CMK (cell line): ENCODE data around the gene MAP9.
A peak's percentile ranks its signal among the peaks of the same experiment; 100 is the strongest.
"Not testable (repeated sequence)": the region's sequence is repeated elsewhere in the genome, so short reads cannot be mapped to it uniquely, and the experiment has no call there.

Experiments
- DNase-seq: peaks from one replicate; pipeline ENCODE4 v3.0.0-alpha.2; 2010; ENCODE audit warnings: low read depth

MAP9 gene

GRCh38 chr4:155376387-155377268 lies at the start of gene MAP9:
MAP9 (minus strand) TSS chr4:155376965; CDS start chr4:155375850, 1,115 bp downstream.
- no peak for DNase-seq

GRCh38 chr4:155424778-155425177 lies 48.0 kb upstream of the MAP9 start:
- DNase-seq = not testable (repeated sequence)

- DNase-seq = no peak
These were observed 46.9 kb upstream of the MAP9 start for GRCh38 chr4:155423671-155424070.

DNA sequence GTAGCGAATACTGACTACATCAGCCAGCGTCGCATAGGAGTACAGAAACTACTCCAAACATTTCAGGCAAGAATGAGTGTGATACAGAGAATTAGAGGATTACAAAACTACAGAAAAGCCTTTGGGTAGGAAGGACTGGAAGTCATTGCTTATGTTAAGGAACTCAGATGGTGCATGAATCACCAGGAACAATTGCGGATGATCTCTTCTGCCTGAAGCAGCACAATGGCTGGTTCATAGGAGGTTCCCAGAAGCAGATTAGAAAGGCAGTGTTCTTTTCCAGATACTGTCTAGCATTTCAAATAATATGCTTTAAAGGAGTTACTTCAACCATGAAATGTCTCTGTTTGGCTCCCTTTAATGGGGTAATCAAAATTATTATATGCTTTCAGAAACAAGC lies 42.5 kb upstream of the MAP9 start:
- DNase-seq = no peak

GRCh38 chr4:155415662-155416061 lies 38.9 kb upstream of the MAP9 start:
- DNase-seq = no peak

DNA sequence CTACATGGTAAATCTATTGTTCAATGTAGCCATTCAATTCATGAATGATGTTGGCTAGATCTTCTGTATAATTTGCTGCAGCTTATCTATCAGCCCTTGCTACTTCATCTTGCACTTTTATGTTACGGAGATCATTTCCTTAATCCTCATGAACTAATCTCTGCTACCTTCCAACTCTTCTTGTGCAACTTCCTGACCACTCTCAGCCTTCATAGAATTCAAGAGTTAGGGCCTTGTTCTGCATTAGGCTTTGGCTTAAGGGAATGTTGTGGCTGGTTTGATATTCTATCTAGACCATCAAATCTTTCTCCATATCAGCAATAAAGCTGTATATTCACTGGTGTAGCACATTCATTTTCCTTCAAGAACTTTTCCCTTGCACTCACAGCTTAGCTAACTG lies 36.7 kb upstream of the MAP9 start:
- no peak for DNase-seq

DNA sequence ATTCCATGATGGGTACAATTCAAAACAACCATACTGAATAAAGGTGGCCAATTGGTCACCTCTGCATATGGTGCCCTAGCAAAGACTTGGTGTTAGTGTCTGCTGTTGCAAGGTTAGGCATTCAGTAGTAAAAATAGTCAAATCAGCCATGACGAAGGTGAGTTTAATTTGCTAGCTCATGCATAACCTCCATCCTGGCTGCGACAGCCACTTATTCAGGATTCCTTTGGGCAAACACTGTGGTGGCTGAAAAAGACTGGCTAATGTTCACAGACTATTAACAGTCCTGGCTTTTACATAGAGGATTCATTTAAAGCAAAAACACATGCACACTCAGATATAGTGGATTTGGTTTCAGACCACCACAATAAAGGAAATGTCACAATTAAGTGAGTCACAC lies 34.8 kb upstream of the MAP9 start:
- DNase-seq = no peak

DNA sequence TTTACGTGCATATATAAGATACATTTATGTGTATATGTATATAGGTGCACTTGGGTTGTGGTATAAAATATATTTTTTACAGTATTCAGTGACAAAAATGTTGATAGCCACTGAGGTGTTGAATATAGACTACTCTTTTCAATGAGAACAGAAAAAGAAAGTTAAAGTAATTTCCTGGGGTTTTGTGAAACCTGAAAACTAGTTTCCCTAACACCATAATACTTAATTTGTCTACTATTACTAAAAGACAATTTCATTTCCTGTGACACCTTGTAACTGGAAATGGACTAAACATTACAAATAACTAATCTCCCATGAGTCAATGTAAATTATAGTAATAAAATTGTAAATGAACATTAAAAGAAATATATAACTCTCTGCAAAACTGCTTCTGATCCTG lies 32.0 kb upstream of the MAP9 start:
- no peak for DNase-seq

- no peak for DNase-seq
These were observed 30.7 kb upstream of the MAP9 start for GRCh38 chr4:155407480-155407879.

DNA sequence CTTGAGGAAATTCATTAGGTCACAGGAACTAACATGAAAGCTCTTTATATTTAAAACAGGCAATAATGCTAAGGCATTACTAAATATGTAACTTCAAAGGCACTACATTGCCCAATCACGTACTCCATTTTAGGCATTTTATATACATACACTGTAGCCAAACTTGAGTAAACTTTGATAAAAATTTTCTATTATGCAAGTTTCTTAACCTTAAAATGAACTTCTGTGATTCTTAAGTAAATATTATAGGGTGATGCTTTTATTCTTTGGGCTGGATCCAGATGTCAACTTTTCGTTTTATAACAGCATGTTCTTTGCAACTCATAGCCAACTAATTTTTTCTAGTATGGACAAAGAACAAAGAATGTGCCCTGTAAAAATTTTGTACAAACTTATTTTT lies 28.3 kb upstream of the MAP9 start:
- DNase-seq = no peak

DNA sequence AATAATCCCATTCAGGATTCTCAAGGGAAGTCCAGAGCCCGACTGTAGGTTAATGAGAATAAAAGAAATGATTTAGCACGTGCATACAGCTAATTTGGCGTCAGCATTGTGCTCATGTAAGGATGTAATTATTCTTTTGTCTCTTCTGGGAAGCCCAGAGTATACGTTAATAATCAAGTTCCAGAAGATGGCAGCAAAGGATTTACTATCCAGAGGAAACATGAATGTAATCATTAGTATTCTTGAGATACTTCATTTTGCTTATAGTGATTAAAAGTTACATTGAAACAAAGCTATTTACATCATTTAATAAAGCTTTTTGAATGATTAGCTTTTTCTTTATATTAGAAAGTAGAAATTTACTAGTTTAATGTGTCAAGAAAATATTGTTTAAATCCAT lies 27.1 kb upstream of the MAP9 start:
- DNase-seq = no peak

GRCh38 chr4:155402941-155403340 lies 26.2 kb upstream of the MAP9 start:
- no peak for DNase-seq

DNA sequence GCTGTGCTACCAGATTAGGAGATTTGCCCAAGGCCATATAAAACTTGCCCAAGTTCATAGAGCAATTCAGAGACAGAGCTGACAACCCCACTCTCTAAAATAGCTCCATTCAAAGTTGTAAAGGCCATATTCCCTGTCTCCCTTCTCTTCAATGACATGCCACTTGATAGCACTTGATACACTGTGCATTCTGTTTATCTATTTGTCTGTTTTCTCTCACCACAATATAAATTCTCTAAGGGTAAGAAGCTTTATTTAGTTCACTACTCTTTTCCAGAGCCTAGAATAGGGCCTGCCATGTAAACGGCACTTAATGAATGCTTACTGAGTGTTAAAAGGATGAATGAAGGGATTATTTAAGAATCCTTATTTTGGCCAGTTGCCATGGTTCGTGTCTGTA lies 24.1 kb upstream of the MAP9 start:
- no peak for DNase-seq

DNA sequence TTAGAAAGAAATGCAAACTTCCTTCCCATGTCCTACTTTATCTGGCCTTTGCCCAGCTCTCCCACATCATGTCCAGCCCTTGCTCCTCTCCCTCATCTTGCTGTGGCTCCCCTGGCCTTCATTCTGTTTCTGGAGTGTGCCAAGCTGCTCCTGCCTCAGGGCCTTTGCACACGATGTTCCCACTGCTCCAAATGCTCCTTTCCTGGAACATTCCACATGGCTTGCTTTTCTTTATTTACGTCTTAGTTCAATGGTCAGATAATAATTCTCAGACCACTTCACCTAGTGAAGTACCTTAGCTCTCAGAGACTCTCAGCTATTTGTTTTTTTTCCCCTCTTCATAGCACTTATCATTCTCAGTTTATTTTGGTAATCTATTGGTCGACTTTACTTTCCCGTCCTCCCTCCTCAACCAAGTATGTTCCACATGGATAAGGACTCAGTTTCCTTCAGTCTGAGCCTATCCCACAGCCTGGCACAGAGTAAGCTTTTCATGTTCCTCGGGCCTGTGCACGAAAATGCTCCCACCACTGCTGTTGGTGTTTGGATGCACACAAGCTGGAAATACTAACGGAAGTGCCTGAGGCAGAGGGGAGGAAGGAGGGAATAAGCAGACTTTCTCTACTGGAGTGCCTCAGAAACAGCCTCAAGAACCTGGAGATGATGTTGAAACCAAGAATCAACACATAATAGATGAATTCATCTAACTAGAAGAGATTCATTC lies 23.4 kb upstream of the MAP9 start:
- no peak for DNase-seq

DNA sequence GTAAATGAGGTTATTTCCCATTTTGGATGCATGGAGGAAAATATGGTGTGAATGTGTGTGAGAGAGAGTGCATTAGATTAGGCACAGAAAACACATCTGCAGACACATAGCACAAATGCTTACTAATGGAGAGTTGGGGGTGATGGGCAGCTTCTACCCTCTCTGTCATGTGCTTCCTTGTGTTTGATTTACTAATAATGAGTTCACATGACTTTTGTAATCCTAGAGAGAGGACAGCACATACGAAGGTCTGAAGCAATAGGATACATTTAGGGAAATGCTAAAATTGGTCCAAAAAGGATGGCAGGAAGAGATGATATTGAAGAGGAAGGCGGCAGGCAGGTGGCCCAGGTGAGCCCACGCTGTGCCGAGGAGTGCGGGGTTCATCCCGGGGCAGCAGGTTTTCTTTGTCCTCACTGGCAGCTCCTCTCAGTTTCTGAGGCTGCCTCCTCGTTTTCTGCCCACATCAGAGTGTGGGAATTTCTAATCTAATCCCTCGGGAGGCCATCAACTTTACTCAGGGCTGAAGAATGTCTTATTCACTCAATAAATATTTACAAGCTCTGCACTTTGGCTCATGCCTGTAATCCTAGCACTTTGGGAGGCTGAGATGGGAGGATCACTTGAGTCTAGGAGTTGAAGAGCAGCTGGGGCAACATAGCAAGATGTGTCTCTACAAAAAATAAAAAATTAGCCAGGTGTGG lies 15.9 kb upstream of the MAP9 start:
- DNase-seq = no peak

DNA sequence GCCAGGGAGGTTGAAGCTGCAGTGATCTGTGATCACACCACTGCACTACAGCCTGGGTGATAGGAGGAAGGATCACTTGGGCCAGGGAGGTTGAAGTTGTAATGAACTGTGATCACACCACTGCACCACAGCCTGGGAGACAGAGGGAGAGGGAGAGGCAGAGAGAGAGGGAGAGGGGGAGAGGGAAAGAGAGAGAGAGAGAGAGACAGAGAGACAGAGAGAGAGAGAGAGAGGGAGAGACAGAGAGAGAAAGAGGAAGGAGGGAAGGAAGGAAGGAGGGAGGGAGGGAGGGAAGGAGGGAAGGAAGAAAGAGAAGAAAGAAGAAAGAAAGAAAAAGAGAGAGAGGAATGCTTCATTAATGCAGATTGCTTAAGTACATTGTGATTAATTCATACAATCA lies 15.2 kb upstream of the MAP9 start:
- DNase-seq = no peak

DNA sequence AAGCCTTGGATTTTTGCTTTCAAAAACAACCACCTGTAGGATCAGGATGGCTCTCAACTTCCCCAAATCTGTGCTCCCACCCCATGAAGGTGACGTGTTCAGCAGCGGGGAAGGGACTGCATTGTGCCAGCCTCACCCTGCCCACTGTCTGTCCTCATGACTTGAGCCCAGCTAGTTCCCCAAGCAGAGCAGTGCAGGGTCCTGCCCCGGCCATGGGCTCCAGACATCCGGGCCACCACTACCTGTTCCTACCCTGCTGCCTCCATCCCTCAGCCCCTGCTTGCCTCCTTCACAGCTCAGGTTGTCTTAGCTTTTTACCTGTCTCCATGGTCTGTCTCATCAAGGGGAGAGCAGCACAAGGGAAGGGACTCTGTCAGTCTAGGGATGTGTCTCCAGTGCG lies 11.4 kb upstream of the MAP9 start:
- DNase-seq = no peak

- DNase-seq = no peak
These were observed 6.8 kb upstream of the MAP9 start for GRCh38 chr4:155383541-155383940.

- DNase-seq = no peak
These were observed 511 bp upstream of the MAP9 start for GRCh38 chr4:155377276-155377675.

DNA sequence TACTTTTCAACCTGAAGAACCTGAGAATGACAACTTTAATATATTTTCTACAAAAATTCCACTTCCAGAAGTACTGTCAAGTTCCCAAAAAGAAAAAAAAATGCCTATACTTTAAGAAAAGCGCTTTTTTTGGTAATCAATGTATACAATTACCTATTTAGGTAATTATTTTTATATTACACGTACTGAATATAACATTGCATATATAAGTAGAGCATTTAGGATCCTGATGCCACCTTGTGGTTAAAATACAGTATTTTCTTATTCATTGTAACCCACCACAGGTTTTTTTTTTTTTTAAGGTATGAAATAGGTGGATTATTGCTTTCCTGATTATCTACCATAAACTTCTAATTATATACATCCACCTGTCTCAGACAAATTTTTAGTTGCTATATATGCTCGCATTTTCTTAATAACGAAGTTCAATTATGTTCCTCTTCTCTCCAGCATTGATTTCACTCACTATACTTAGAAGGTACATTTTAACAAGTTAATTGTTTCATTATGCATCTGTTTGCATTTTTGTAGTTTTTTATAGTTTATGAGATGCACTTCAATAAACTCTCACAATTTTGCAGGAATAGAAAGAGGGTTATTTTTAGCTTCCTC lies 5.2 kb downstream of the MAP9 start:
- DNase-seq = no peak

DNA sequence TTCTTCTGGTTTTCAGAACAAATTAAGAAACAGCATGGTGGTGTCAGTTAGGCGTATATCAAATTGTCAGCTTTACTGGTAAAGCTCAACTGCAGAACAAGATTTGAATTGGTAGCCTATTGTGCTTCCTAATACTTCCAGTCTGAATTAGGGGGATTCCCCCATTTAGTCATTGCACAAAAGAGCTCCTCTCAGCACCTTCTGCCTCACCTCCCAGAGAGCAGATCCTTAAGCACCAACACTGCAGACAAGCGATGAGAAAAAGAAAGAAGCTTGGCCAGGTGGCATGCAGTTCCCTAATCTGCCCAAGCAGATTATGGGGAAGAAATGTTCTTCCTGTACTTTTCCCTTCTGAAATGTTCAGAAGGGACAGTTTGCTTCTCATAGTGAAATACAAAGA lies 9.2 kb downstream of the MAP9 start:
- no peak for DNase-seq

GRCh38 chr4:155353923-155354540 lies 22.7 kb downstream of the MAP9 start:
- peak; percentile 5 for DNase-seq
